ENCODE data around the gene TMPRSS3. TPM values are rescaled to one million over a fixed set of nuclear protein-coding genes. Genes with fewer than 3 reads are reported as not detected.

TMPRSS3 gene
- total RNA-seq, 4 donors from 2014 or later: not detected

- Histone ChIP-seq H3K9me3 (peaks cover 0 to 10% (median 0%) of the 10 kb centered on the region in 4 donors), H3K27ac (no peak overlapping the region), H3K4me3 (no peak overlapping the region), H3K4me1 (no peaks in the 10 kb centered on the region), H3K36me3 (no peaks in the 10 kb centered on the region), H3K27me3 (no peaks in the 10 kb centered on the region)
- TF ChIP-seq CTCF (IDR thresholded peaks at IDR 0.05) (no peak), POLR2A (IDR thresholded peaks at IDR 0.05) (no peak), EP300 (IDR thresholded peaks at IDR 0.05) (no peak)
- no peak for DNase-seq (ENCODE audit: low spot score in 2 of 2)
- WGBS, 2 donors: 36 to 49% methylated on average over 3 of the region's 3 CpGs
Measured at GRCh38 chr21:42401154-42401553, 5.3 kb upstream of the TMPRSS3 start.

- H3K4me1 ChIP-seq: no peaks in the 10 kb centered on the region
- H3K4me3 ChIP-seq: no peak overlapping the region
- H3K9me3 ChIP-seq: peaks cover 0 to 10% (median 0%) of the 10 kb centered on the region in 4 donors
- DNase-seq (ENCODE audit: low spot score in 2 of 2): no peak
- no peak overlapping the region for H3K27ac ChIP-seq
- H3K36me3 ChIP-seq: no peaks in the 10 kb centered on the region
- whole genome bisulfite sequencing, 2 donors: 65 to 70% methylated on average over 4 of the region's 4 CpGs
- no peaks in the 10 kb centered on the region for H3K27me3 ChIP-seq
- no peak for TF ChIP-seq EP300 (IDR thresholded peaks at IDR 0.05)
- no peak for TF ChIP-seq POLR2A (IDR thresholded peaks at IDR 0.05)
- TF ChIP-seq CTCF (IDR thresholded peaks at IDR 0.05): no peak
Measured at GRCh38 chr21:42400525-42400924, 4.7 kb upstream of the TMPRSS3 start.

GRCh38 chr21:42398436-42399028 is 2.7 kb upstream of the TMPRSS3 start:
- Histone ChIP-seq H3K27me3 (no peaks in the 10 kb centered on the region), H3K4me1 (no peaks in the 10 kb centered on the region), H3K27ac (no peak overlapping the region), H3K4me3 (no peak overlapping the region), H3K9me3 (peaks cover 0 to 10% (median 0%) of the 10 kb centered on the region in 4 donors), H3K36me3 (no peaks in the 10 kb centered on the region)
- no peak for DNase-seq (ENCODE audit: low spot score in 2 of 2)
- 61 to 84% methylated on average over 8 to 12 of the region's 12 CpGs for WGBS, 2 donors
- TF ChIP-seq EP300 (IDR thresholded peaks at IDR 0.05) (no peak), CTCF (IDR thresholded peaks at IDR 0.05) (no peak), POLR2A (IDR thresholded peaks at IDR 0.05) (no peak)

GRCh38 chr21:42397746-42398394 is 2.0 kb upstream of the TMPRSS3 start:
- Histone ChIP-seq H3K27ac (no peak overlapping the region), H3K36me3 (no peaks in the 10 kb centered on the region), H3K4me1 (no peaks in the 10 kb centered on the region), H3K27me3 (no peaks in the 10 kb centered on the region), H3K4me3 (no peak overlapping the region), H3K9me3 (peaks cover 0 to 10% (median 0%) of the 10 kb centered on the region in 4 donors)
- WGBS, 2 donors: 86 to 87% methylated on average over 14 of the region's 14 CpGs
- no peak for DNase-seq (ENCODE audit: low spot score in 2 of 2)
- TF ChIP-seq EP300 (IDR thresholded peaks at IDR 0.05): no peak
- TF ChIP-seq POLR2A (IDR thresholded peaks at IDR 0.05): no peak
- no peak for TF ChIP-seq CTCF (IDR thresholded peaks at IDR 0.05)
